ENCODE data around the gene SLC1A3.
"Not testable (repeated sequence)": the region's sequence is repeated elsewhere in the genome, so short reads cannot be mapped to it uniquely, and the experiment has no call there.

The SLC1A3 gene

GRCh38 chr5:36631620-36632362 is 25.4 kb downstream of the SLC1A3 start:
- DNase-seq = no peak

DNA sequence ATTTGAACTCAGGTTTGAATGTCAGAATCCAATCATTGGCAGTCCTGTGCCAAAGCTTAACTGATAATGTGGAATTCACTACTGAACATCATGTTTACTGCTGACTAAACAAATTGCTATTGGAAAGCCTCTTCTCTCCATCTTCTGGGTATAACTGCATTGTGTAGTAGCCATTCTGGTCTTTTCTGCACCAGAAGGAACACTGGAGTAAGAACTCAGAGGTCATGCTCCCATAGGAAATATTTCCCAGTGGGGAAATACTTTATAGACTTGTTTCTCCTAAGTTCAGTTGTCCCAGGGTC is 25.9 kb downstream of the SLC1A3 start:
- DNase-seq = no peak

GRCh38 chr5:36635721-36636390 is 29.4 kb downstream of the SLC1A3 start:
- DNase-seq = no peak

GRCh38 chr5:36637101-36637500 is 30.7 kb downstream of the SLC1A3 start:
- no peak for DNase-seq

DNA sequence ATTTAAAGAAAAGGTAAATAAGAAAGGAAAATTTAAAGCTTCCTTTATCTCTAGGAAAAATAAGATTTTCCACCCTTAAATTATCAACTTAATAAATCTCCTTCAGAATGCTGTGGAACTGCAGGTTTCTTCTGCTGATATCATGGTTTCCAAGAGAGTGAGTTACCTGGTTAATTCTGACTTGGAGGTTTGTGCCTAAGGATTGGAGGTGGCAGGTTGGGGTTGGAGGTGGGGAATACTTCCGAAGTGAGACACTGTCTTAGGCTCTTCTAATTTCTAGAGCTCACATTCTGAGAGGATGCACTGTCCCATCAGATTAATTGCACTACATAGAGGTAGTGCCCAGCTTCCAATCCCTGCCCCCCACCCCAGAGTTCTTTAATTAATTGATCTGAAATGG is 31.1 kb downstream of the SLC1A3 start:
- no peak for DNase-seq

DNA sequence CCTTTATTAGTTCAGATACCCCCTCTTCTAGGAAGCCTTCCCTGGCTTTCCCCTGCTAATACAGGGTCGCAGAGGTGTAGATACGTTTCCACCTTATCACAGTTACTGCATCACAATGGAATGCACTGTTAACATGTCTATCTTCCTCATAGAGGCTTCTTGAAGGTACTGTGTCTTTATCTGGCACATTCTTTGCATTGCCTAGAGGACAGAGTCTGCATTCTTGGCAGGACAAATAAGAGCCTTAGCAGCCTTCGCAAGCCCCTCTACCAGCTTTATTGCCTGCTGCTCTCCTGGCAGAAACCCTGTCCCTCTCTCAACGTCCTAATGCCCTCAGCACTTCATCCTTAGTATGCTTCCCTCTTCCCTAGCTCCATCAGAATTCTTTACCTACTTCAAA is 31.6 kb downstream of the SLC1A3 start:
- no peak for DNase-seq

GRCh38 chr5:36640949-36641348 is 34.5 kb downstream of the SLC1A3 start:
- no peak for DNase-seq

GRCh38 chr5:36641431-36641830 is 35.0 kb downstream of the SLC1A3 start:
- DNase-seq = no peak

- DNase-seq = no peak
Observed at GRCh38 chr5:36642089-36642488, 35.7 kb downstream of the SLC1A3 start.

- no peak for DNase-seq
Observed at GRCh38 chr5:36643162-36643561, 36.8 kb downstream of the SLC1A3 start.

GRCh38 chr5:36643841-36644240 is 37.4 kb downstream of the SLC1A3 start:
- not testable (repeated sequence) for DNase-seq

DNA sequence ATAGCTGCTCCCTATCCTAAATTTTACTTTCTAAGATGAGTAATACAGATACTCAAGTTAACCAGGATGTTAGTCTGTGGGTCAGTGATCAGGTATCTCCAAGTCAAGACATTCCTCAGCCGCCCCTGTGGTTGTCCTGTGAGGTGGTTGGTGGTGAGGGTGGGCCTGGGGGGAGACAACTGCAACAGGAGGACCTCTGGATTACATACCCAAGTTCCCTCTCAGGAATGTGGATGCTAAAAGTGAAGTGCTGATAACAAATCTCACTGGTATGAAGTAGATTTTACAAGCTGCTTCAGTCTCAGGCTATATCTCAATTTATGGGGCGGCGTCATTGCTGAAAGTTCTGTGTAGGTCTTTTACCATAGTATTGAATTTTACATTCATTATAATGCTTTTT is 38.3 kb downstream of the SLC1A3 start:
- no peak for DNase-seq

- DNase-seq = no peak
Observed at GRCh38 chr5:36646100-36646499, 39.7 kb downstream of the SLC1A3 start.

DNA sequence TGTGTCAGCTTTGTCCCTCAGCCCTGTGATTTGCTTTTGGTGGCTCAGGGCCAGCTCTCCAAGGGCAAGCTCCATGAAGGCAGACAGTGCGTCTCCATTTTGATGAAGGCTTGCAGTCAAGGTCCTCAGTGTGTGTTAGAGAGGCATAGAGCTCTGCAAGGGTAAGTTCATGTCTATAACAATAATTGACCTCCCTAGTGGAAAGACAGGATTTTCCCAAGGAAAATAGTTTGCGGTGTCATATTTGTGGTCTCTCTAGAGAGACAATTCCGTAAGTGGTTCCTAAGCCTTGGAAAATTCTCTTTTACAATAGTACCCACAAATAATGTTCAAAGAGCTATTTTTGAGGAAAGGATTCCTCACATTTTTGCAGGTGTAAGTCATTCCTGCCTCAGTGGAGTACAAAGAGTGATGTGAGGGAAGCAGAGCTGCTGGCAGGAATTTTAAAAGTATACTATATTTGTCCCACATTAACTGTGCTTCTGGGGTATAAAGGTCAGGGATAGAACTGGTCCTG is 40.2 kb downstream of the SLC1A3 start:
- DNase-seq = no peak

DNA sequence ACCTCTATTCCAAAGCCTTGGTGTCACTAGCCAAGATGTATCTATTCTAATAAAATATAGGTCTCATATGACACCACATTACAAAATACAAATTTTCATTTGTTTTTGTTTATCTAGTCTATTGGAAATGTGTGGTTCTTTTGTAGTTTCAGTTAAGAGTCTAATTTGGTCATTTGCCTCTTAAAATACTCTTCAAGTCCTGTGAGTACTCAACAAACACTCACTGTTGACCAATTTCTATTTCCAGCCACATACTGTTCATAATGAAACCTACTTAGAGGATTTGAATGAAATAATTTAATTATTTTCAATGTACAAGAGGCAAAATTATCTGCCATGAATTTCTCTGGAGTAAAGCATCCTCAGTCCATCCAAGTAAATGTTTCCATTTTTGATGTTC is 40.6 kb downstream of the SLC1A3 start:
- DNase-seq = no peak

DNA sequence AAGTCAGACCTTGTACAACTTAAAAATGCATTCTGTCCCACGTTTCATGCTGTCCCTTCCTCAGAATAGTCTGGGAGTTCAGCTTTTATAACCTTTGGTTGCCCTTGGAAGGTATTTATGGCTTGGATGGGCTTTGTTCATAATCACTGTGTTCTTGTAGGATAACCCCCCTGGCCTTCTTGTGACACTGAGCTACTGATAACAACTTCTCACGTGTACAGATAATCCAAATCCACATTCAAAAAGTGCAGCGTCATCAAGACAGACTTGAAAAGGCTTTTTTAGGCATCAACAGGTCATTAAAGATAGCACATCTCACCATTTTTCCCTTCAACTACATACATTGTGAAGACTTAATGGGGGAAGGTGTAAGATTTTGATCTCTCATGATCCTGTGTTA is 42.0 kb downstream of the SLC1A3 start:
- no peak for DNase-seq

GRCh38 chr5:36651761-36652685 is 45.6 kb downstream of the SLC1A3 start:
- DNase-seq = no peak

DNA sequence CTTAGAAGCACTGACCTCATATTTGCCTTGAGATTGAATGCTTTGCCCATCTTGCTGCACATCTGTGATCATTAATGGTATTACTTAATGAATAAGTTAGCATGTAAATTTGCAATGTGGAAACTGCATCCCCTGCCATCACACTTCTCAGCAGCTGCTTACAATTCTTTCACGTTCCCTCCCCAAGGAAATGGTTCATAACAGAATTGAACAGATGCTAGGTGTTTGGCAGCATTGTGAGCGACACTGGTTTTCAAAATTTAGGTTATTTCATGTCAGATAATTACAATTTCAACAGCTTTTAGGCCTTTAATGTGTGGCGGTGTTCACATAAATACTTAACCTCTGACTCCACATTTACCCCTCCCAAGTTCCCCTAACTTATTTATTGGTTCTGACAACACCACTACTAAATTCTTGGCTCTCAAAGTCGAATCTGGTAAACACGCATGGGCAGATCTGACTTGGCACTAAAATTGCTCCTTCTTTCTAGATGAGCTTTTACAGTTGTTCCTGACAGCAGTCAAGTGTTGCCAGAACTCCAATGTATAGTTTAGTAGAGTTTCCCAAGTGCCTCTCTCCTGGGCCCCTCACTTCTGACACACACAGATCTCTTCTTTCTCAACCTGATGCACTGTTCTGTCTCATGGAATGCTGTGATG is 46.8 kb downstream of the SLC1A3 start:
- no peak for DNase-seq

DNA sequence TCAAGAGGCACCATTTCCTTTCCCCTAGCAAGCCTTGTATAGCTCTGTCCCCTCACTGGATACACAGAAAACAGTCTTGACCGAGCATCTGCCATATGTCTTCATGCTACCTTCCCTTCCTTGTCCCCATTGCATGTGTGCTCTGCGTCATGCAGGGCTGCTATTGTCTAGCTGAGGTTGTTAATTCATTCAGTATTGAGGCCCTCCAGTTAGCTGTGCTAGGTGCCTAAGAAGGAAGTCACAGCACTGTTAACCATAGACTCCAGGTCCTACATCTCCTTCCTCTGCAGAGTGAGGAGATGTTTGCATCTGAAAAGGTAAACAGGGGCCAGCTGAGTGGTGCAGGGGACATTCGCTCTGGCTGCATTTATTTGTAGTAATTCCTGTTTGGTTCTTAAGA is 48.2 kb downstream of the SLC1A3 start:
- DNase-seq = no peak

DNA sequence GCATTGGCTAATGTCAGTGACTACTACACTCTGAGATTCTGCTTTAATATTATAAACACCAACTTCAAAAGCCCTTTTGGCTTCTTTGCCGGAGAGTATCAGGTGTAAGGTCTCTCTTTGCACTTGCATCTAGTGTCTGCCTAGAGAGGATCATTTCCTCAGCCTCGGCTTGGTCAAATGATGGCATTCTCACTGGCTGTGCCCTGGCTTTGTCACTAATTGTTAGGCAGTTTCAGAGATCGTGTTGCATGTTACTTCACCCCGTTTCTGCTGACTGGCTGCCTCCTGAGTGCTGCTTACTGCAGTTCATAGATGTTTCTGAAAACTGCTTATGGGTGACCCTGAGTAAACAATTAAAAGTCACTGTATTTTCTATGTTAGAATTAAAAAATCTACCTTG is 48.8 kb downstream of the SLC1A3 start:
- no peak for DNase-seq

- DNase-seq = no peak
Observed at GRCh38 chr5:36656556-36656955, 50.1 kb downstream of the SLC1A3 start.

DNA sequence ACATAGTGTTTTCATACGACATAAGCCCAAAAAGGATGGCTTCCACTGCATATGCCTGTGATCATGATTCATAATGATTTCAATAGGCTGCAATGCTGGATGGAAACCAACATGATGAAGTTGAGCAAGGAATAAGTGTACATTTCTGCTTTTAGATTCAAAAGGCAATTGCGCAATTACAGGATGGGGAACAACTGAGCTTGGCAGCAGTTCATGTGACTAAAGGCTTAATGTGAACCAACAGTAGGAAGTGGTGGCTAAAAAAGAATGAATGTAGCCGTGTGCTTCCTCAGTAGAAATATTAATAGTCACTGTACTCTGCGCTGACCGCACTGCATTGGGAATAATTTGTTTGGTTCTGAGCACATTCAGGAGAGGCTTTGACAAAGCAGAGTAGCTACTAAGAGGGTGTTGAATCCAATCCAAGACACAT is 51.2 kb downstream of the SLC1A3 start:
- peak; percentile 44 for DNase-seq

All from NCI-H1105 treated with DMSO at 0.1 percent for 48 hours (cell line).